Fibroblast of lung (primary cell): Measurements from ENCODE around the gene USP5. TPM values are rescaled to one million over a fixed set of nuclear protein-coding genes. Genes with fewer than 3 reads are reported as not detected.
A peak's percentile ranks its signal among the peaks of the same experiment; 100 is the strongest.
"Not testable (repeated sequence)": the region's sequence is repeated elsewhere in the genome, so short reads cannot be mapped to it uniquely, and the experiment has no call there.

Source experiments
- DNase-seq, 2 donors: peaks; one replicate each; pipeline versions ENCODE4 v3.0.0 to v3.0.0-alpha.2; 2010; ENCODE audit warnings: low read depth in 2 of 2
- H2AFZ ChIP-seq: 2 replicates; pipeline ENCODE4 v1.5.1; 2012; ENCODE audit warnings: low read length, control low read depth, inconsistent platforms
- H3K27ac ChIP-seq: 2 replicates; pipeline ENCODE4 v1.5.1; 2011; ENCODE audit warnings: low read length, control low read depth; ENCODE audit not compliant: insufficient read depth
- H3K27me3 ChIP-seq: 2 replicates; pipeline ENCODE4 v1.5.1; 2011; ENCODE audit warnings: mild to moderate bottlenecking, low read length; ENCODE audit not compliant: control insufficient read depth, insufficient read depth
- H3K36me3 ChIP-seq: 2 replicates; pipeline ENCODE4 v1.5.1; 2011; ENCODE audit warnings: low read length; ENCODE audit not compliant: control insufficient read depth, insufficient read depth
- H3K4me1 ChIP-seq: 2 replicates; pipeline ENCODE4 v1.5.1; 2011; ENCODE audit warnings: low read length; ENCODE audit not compliant: control insufficient read depth, insufficient read depth; ENCODE audit errors: extremely low read depth
- H3K4me2 ChIP-seq: 2 replicates; pipeline ENCODE4 v1.5.1; 2011; ENCODE audit warnings: low read length, control low read depth; ENCODE audit not compliant: insufficient read depth; ENCODE audit errors: extremely low read depth
- H3K4me3 ChIP-seq, 4 experiments: fragments of 200-600 bp in 1 of 4; sonication (generic) in 1 of 4; replicated peaks in 1 of 4; 2 replicates each; pipeline ENCODE4 v1.5.1; 2011 to 2016; ENCODE audit warnings: low read length in 4 of 4, low read depth in 3 of 4, mild to moderate bottlenecking in 3 of 4, control low read depth in 2 of 4, inconsistent platforms in 1 of 4, mixed read lengths in 1 of 4; ENCODE audit not compliant: insufficient read depth in 1 of 4; ENCODE audit errors: control extremely low read depth in 1 of 4
- H3K79me2 ChIP-seq: 2 replicates; pipeline ENCODE4 v1.5.1; 2012; ENCODE audit warnings: mild to moderate bottlenecking, low read length, inconsistent platforms; ENCODE audit not compliant: control insufficient read depth, insufficient read depth
- H3K9ac ChIP-seq: 2 replicates; pipeline ENCODE4 v1.5.1; 2011; ENCODE audit warnings: mild to moderate bottlenecking, low read length, control low read depth; ENCODE audit not compliant: insufficient read depth
- H3K9me3 ChIP-seq: 2 replicates; pipeline ENCODE4 v1.5.1; 2012; ENCODE audit warnings: low read depth, low read length; ENCODE audit not compliant: control insufficient read depth, insufficient read depth
- H4K20me1 ChIP-seq: 2 replicates; pipeline ENCODE4 v1.5.1; 2011; ENCODE audit warnings: low read length; ENCODE audit not compliant: control insufficient read depth, insufficient read depth; ENCODE audit errors: extremely low read depth
- CTCF ChIP-seq, 2 donors: IDR thresholded peaks in 1 of 2; conservative IDR thresholded peaks in 1 of 2; 1 replicate in 1 of 2; 2 replicates in 1 of 2; pipeline ENCODE4 v1.5.1; 2011 to 2012; ENCODE audit warnings: low read length in 2 of 2, control low read depth in 1 of 2, inconsistent platforms in 1 of 2, low read depth in 1 of 2, mild to moderate bottlenecking in 1 of 2
- EZH2 ChIP-seq: IDR thresholded peaks from 2 replicates; pipeline ENCODE4 v1.5.1; 2012; ENCODE audit warnings: low read length, control low read depth, mild to moderate bottlenecking; ENCODE audit errors: missing control alignments
- polyA plus RNA-seq, 2 donors: library from polyadenylated mRNA; depleted of rRNA in 1 of 2; stranded (reverse) in 1 of 2; unstranded in 1 of 2; fragments of >200 nt; gene quantifications; 2 replicates each; pipeline ENCODE4 v1.2.1, GENCODE V29; 2011 to 2012; ENCODE audit warnings: missing spikeins in 1 of 2
- total RNA-seq: library from RNA; depleted of rRNA; stranded (reverse); fragments of >200 nt; gene quantifications from 2 replicates; pipeline ENCODE4 v1.2.1, GENCODE V29; 2014

Gene USP5
- total and polyA plus RNA-seq, 2 donors (not counting 1 experiment from before 2014, with no cell fraction given): 42.2 to 69.9 TPM

- peak; percentile 42 to 58 for TF ChIP-seq CTCF (conservative IDR thresholded peaks at IDR 0.05 in 1 of 2, IDR thresholded peaks at IDR 0.05 in 1 of 2; ENCODE audit: low read depth in 1 of 2, low read length in 2 of 2)
- no peak for TF ChIP-seq EZH2
- Histone ChIP-seq H3K4me3 (peak overlapping the region; percentile 19 to 64 (median 42)), H3K9me3 (no peaks in the 10 kb centered on the region), H3K27me3 (no peaks in the 10 kb centered on the region), H3K4me2 (peak overlapping the region; percentile 51), H4K20me1 (no peaks in the 10 kb centered on the region), H3K9ac (peak overlapping the region; percentile 48), H2AFZ (peak overlapping the region; percentile 58), H3K27ac (peak overlapping the region; percentile 86), H3K79me2 (no peaks in the 10 kb centered on the region), H3K4me1 (no peaks in the 10 kb centered on the region), H3K36me3 (no peaks in the 10 kb centered on the region)
- peak; percentile 91 to 96 for DNase-seq
Observed at GRCh38 chr12:6890789-6891645, 39.1 kb downstream of the USP5 start.

- Histone ChIP-seq H3K27ac (peak overlapping the region; percentile 73), H3K4me2 (peak overlapping the region; percentile 51), H2AFZ (peak overlapping the region; percentile 58), H3K9ac (peak overlapping the region; percentile 48), H3K36me3 (no peaks in the 10 kb centered on the region), H3K4me1 (no peaks in the 10 kb centered on the region), H3K4me3 (peak overlapping the region; percentile 19 to 64 (median 42)), H3K27me3 (no peaks in the 10 kb centered on the region), H3K9me3 (no peaks in the 10 kb centered on the region), H3K79me2 (no peaks in the 10 kb centered on the region), H4K20me1 (no peaks in the 10 kb centered on the region)
- TF ChIP-seq EZH2 (no peak), CTCF (conservative IDR thresholded peaks at IDR 0.05 in 1 of 2, IDR thresholded peaks at IDR 0.05 in 1 of 2; ENCODE audit: low read depth in 1 of 2, low read length in 2 of 2) (no peak)
- no peak for DNase-seq
Observed at GRCh38 chr12:6891646-6892001, 39.7 kb downstream of the USP5 start.

- H3K4me2 ChIP-seq, H3K79me2 ChIP-seq: not testable (repeated sequence)
Observed at GRCh38 chr12:6892683-6893082, 40.7 kb downstream of the USP5 start.

More at GRCh38 chr12:6892683-6893082, 40.7 kb downstream of the USP5 start:
- not testable (repeated sequence) for H2AFZ ChIP-seq, H3K36me3 ChIP-seq, H3K9me3 ChIP-seq, H3K9ac ChIP-seq, H3K4me3 ChIP-seq, H3K4me1 ChIP-seq, H4K20me1 ChIP-seq, H3K27me3 ChIP-seq, DNase-seq, H3K27ac ChIP-seq
